Pancreas (tissue), 10 donors: ENCODE results near the gene ZBTB46. TPM values are rescaled to one million over a fixed set of nuclear protein-coding genes. Genes with fewer than 3 reads are reported as not detected.

ENCODE experiments used
- ATAC-seq, 4 donors: fragments of 200-7000 bp; cut with Tn5 transposase; one replicate each; pipeline versions ENCODE4 v1.8.0 to v1.9.1; 2020; ENCODE audit warnings: mild to moderate bottlenecking in 4 of 4, moderate library complexity in 4 of 4
- DNase-seq, 6 donors: peaks; one replicate each; pipeline ENCODE4 v3.0.0-alpha.2; 2020
- FAIRE-seq: peaks from 2 replicates; lab custom pipeline; 2012; peaks lifted over from hg19 to GRCh38; lab: Jason Lieb, UNC
- H3K27ac ChIP-seq, 4 donors: fragments of 200-600 bp; sonication (generic); 1 replicate in 3 of 4; 2 replicates in 1 of 4; pipeline versions ENCODE4 v1.5.0 to v1.8.0; 2020
- H3K27me3 ChIP-seq, 4 donors: fragments of 200-600 bp; one replicate each; pipeline ENCODE4 v1.8.0; 2021
- H3K36me3 ChIP-seq, 3 donors: fragments of 200-600 bp; sonication (generic) in 1 of 3; one replicate each; pipeline versions ENCODE4 v1.5.0 to v1.8.0; 2020 to 2021
- H3K4me1 ChIP-seq, 3 donors: fragments of 200-600 bp; one replicate each; pipeline ENCODE4 v1.8.0; 2021
- H3K4me3 ChIP-seq, 4 donors: fragments of 200-600 bp; sonication (generic) in 2 of 4; one replicate each; pipeline versions ENCODE4 v1.5.0 to v1.8.0; 2020 to 2021
- H3K9me3 ChIP-seq, 4 donors: fragments of 200-600 bp; one replicate each; pipeline ENCODE4 v1.8.0; 2021
- CTCF ChIP-seq, 4 donors: fragments of 200-600 bp; sonication (generic) in 3 of 4; IDR thresholded peaks; one replicate each; pipeline versions ENCODE4 v1.5.0 to v1.8.0; 2021; ENCODE audit warnings: antibody characterized with exemption in 4 of 4
- WGBS, 2 donors: extraction: QIAGEN DNeasy Blood & Tissue Kit; methylation state at CpG; one replicate each; pipeline ENCODE4 v1.1.7; 2013; 5-methylcytosine and 5-hydroxymethylcytosine counted together
- intact Hi-C, 3 donors: fragments of 100-400 bp; cut with DNase I; formaldehyde crosslinking; loops; one replicate each; pipeline versions ENCODE4 v1.11.1 to v1.14.2; 2022
- polyA plus RNA-seq, 2 donors: library from polyadenylated mRNA; stranded (reverse); fragments of 200-250 nt; gene quantifications; one replicate each; pipeline ENCODE4 v1.2.3, GENCODE V29; 2013
- total RNA-seq, 6 donors: library from RNA; stranded (reverse); fragmentation: NEBNext Ultra II Directional in 4 of 6; extraction: Animal tissue kit (Norgen Biotek cat#: 25700) in 4 of 6; gene quantifications; one replicate each; pipeline versions ENCODE4 v1.2.1 to v1.2.4, GENCODE V29; 2021 to 2023
- donor health status: healthy with polysubstance abuse.
- donor health status: DM: no; HTN: no; CAD: no; lungs with moderate emphysema.
- donor health status: DM: no; HTN: no; CAD: no.
- donor health status: control.
- donor health status: control.
- donor health status: Bipolar disorder and iron deficiency.
- donor health status: DM: yes; HTN: yes; CAD: no.
- donor health status: DM: no; HTN: no; CAD: no.
- donor health status: DM: no; HTN: no; CAD: no.
- donor health status: DM: yes; HTN: yes; CAD: no.

Gene ZBTB46
- total and polyA plus RNA-seq, 8 donors: 2.2 to 7.4 (median 3.0) TPM

- peak overlapping the region; percentile 71 to 94 (median 91) for H3K27ac ChIP-seq
- TF ChIP-seq CTCF (IDR thresholded peaks at IDR 0.05): no peak
- no peaks in the 10 kb centered on the region for H3K9me3 ChIP-seq
- DNase-seq (peak; percentile 78 to 95 (median 84)), FAIRE-seq (no peak), ATAC-seq (peak; percentile 59 to 62 (median 62))
- WGBS, 2 donors: 10 to 12% methylated on average over 26 of the region's 26 CpGs
- peak overlapping the region; percentile 35 to 63 (median 48) for H3K4me3 ChIP-seq
- H3K27me3 ChIP-seq: no peaks in the 10 kb centered on the region
- peaks cover 15 to 27% (median 15%) of the 10 kb centered on the region in 3 donors for H3K4me1 ChIP-seq
- intact Hi-C loops: no loop called here
- peaks cover 0 to 27% (median 6%) of the 10 kb centered on the region in 3 donors for H3K36me3 ChIP-seq
Observed at GRCh38 chr20:63738687-63739129, 92.4 kb downstream of the ZBTB46 start.

- no peaks in the 10 kb centered on the region for H3K27me3 ChIP-seq
- peak overlapping the region in 3 of 4 donors; percentile 71 to 94 (median 88) for H3K27ac ChIP-seq
- peaks cover 15 to 27% (median 15%) of the 10 kb centered on the region in 3 donors for H3K4me1 ChIP-seq
- peak; percentile 45 to 88 (median 58) for DNase-seq
- ATAC-seq: peak in 1 of 4 donors; percentile 8
- H3K9me3 ChIP-seq: no peaks in the 10 kb centered on the region
- WGBS, 2 donors: 25 to 30% methylated on average over 38 to 43 of the region's 43 CpGs
- FAIRE-seq: no peak
- H3K4me3 ChIP-seq: peak overlapping the region in 2 of 4 donors; percentile 58 to 63
- TF ChIP-seq CTCF (IDR thresholded peaks at IDR 0.05): no peak
- intact Hi-C loops: no loop called here
- H3K36me3 ChIP-seq: peaks cover 0 to 25% (median 6%) of the 10 kb centered on the region in 3 donors
Observed at GRCh38 chr20:63737945-63738686, 92.9 kb downstream of the ZBTB46 start.

- no peak overlapping the region for H3K27ac ChIP-seq
- no peaks in the 10 kb centered on the region for H3K9me3 ChIP-seq
- no peaks in the 10 kb centered on the region for H3K27me3 ChIP-seq
- no peak for TF ChIP-seq CTCF (IDR thresholded peaks at IDR 0.05)
- ATAC-seq (no peak), FAIRE-seq (no peak), DNase-seq (peak in 2 of 6 donors; percentile 67 to 84)
- intact Hi-C loops: no loop called here
- peaks cover 15 to 27% (median 15%) of the 10 kb centered on the region in 3 donors for H3K4me1 ChIP-seq
- peaks cover 0 to 21% (median under 1%) of the 10 kb centered on the region in 3 donors for H3K36me3 ChIP-seq
- WGBS, 2 donors: 12 to 15% methylated on average over 25 to 26 of the region's 26 CpGs
- H3K4me3 ChIP-seq: peak overlapping the region in 2 of 4 donors; percentile 58 to 63
Observed at GRCh38 chr20:63737695-63737944, 93.4 kb downstream of the ZBTB46 start.

GRCh38 chr20:63736893-63737694 lies 94.0 kb downstream of the ZBTB46 start:
- TF ChIP-seq CTCF (IDR thresholded peaks at IDR 0.05): no peak
- WGBS, 2 donors: 40 to 50% methylated on average over 29 to 30 of the region's 30 CpGs
- H3K9me3 ChIP-seq: no peaks in the 10 kb centered on the region
- H3K4me1 ChIP-seq: peaks cover 15 to 27% (median 15%) of the 10 kb centered on the region in 3 donors
- DNase-seq: peak in 4 of 6 donors; percentile 33 to 84 (median 59)
- intact Hi-C loops: no loop called here
- no peak for FAIRE-seq
- H3K27ac ChIP-seq: no peak overlapping the region
- no peaks in the 10 kb centered on the region for H3K27me3 ChIP-seq
- H3K4me3 ChIP-seq: peak overlapping the region in 2 of 4 donors; percentile 58 to 63
- H3K36me3 ChIP-seq: peaks cover 0 to 16% (median 0%) of the 10 kb centered on the region in 3 donors
- ATAC-seq: no peak
